ENCODE results near the gene CEP131.

DNA sequence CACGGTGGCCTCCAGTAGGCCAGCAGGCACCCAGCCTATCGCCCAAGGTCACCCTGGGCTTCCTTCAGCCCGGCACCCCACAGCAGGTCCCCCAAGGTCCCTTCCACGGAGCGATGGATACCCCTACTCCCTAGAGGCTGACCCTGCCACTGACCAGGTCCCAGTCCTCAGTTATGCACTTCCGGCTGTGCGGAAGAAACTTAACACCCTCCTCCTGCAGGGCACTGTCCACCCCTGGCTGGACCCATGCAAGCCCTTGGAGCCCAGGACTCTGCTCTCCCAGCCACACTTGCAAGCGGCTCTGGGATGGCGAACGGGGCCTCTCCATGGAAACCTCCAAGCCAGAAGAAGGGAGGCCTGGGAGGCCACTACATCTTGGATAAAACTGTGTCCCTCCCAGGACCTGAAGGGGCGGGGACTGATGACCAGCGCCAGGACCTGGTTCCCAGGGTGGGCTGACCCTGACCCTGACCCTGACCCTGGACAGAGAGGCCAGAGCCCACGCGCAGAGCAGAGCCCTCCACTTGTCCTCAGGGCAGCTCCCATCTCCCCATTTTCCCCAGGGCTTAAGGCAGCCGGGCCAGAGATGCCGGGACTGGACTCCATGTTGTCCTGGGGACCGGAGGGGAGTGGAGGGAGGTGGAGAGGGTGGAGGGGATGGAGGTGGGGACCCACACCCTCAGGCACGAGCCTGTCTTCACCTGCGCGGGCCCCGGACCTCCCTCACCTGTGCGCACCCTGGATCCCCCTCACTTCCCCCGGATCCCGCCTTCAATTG is 734 bp downstream of the CEP131 start:
- TF ChIP-seq CTCF (IDR thresholded peaks at IDR 0.05) (no peak), POLR2A (IDR thresholded peaks at IDR 0.05) (no peak)
